ENCODE results near the gene EFCAB11.

The EFCAB11 gene

DNA sequence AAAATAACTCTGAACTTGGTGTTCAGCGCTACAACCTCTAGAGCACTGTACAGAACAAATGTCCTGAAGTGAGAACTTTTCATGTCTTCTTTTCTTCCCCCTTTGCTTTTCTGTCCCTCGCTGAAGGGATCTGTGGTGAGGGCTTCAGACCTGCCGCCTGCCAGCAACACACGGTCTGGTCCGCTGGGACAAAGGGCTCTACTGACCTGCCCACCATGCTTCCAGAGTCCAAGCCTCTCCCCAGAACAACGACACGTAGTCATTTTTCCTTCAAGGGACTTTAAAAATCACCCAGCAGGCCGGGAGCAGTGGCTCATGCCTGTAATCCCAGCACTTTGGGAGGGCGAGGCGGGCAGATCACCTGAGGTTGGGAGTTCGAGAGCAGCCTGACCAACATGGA is 140.4 kb downstream of the EFCAB11 start:
- Mint-ChIP-seq H3K27me3 (ENCODE audit: low read depth, poor library complexity) (peaks cover 4% of the 10 kb centered on the region), H3K4me3 (no peak overlapping the region), H3K4me1 (peaks cover 17% of the 10 kb centered on the region), H3K27ac (no peak overlapping the region), H3K9me3 (no peaks in the 10 kb centered on the region), H3K36me3 (ENCODE audit: low read depth) (peaks cover 4% of the 10 kb centered on the region)
- TF ChIP-seq, protein P1, sequence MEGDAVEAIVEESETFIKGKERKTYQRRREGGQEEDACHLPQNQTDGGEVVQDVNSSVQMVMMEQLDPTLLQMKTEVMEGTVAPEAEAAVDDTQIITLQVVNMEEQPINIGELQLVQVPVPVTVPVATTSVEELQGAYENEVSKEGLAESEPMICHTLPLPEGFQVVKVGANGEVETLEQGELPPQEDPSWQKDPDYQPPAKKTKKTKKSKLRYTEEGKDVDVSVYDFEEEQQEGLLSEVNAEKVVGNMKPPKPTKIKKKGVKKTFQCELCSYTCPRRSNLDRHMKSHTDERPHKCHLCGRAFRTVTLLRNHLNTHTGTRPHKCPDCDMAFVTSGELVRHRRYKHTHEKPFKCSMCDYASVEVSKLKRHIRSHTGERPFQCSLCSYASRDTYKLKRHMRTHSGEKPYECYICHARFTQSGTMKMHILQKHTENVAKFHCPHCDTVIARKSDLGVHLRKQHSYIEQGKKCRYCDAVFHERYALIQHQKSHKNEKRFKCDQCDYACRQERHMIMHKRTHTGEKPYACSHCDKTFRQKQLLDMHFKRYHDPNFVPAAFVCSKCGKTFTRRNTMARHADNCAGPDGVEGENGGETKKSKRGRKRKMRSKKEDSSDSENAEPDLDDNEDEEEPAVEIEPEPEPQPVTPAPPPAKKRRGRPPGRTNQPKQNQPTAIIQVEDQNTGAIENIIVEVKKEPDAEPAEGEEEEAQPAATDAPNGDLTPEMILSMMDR (IDR thresholded peaks at IDR 0.05): no peak
- no peak for DNase-seq

DNA sequence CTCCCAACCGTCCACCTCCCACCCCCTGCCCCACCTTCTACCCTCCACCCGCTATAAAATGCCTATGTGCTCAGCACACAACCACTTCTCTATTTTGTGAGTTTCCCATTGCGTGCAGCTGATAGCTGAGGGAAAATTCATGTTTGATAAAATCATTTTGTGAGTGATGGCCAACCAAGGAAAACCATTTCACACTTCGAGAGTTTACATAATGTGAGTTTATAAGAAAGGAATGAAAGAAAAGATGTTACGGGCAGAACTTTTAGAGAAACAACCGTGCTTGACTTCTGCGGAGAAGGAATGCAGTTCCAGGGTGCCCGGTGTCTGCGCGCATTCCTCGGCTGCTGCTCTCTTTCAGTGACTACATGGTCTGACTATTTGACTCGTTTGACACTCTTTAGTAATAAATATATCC is 140.9 kb downstream of the EFCAB11 start:
- H3K9me3 Mint-ChIP-seq: no peaks in the 10 kb centered on the region
- no peaks in the 10 kb centered on the region for H3K27me3 Mint-ChIP-seq (ENCODE audit: low read depth, poor library complexity)
- peak; percentile 22 for DNase-seq
- peaks cover 4% of the 10 kb centered on the region for H3K36me3 Mint-ChIP-seq (ENCODE audit: low read depth)
- TF ChIP-seq, protein P1 (IDR thresholded peaks at IDR 0.05): no peak
- H3K4me1 Mint-ChIP-seq: peaks cover 22% of the 10 kb centered on the region
- H3K27ac Mint-ChIP-seq: peak overlapping the region; percentile 79
- H3K4me3 Mint-ChIP-seq: peak overlapping the region; percentile 46

DNA sequence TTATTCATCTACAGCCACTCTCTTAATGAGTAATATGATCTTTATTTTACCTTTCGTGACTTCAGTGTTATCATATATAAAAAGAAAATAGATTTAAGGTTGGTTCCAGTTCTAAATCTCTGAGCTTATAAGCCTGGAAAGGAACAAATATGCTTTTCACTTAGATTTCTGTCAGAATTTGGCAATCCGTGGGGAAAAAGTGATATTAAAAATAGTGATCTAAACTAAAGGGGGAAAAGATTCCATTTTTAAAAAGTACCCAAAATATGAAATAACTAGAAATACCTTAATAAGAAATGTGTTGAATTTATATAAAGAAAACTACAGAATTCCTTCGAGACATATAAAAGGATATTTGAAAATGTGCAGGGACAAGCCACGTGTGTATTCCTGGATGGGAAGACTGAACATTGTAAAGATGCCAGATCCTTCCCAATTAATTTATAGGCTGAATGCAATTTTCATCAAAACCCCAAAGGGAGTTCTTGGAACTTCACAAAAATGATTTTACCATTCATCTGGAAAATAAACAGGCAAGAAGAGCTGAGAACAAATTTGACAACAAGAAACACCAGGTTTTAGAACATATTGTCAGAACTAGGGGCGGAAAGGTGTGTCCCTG is 142.5 kb downstream of the EFCAB11 start:
- no peak for DNase-seq
- Mint-ChIP-seq H3K4me3 (no peak overlapping the region), H3K36me3 (ENCODE audit: low read depth) (peaks cover 4% of the 10 kb centered on the region), H3K9me3 (no peaks in the 10 kb centered on the region), H3K27me3 (ENCODE audit: low read depth, poor library complexity) (no peaks in the 10 kb centered on the region), H3K4me1 (peaks cover 33% of the 10 kb centered on the region), H3K27ac (no peak overlapping the region)
- TF ChIP-seq, protein P1 (IDR thresholded peaks at IDR 0.05): no peak

DNA sequence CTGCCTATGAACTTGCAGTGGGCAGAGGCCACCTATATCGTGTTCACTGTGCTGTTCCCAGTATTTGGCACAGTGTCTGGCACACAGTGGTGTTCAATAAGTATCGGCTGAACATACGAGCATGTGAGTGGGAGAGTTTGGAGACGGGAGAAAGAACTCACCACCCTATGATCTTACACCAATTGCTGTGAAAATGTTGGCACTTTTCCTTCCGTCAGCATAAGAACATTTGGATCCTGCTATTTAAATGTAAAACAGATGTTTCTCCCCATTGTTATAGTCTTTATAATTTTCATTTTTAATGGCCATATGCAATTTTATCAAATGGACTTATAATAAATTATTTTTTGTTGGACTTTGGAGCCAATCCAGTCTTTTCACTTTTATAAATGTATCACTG is 144.4 kb downstream of the EFCAB11 start:
- no peaks in the 10 kb centered on the region for H3K9me3 Mint-ChIP-seq
- no peak overlapping the region for H3K27ac Mint-ChIP-seq
- H3K36me3 Mint-ChIP-seq (ENCODE audit: low read depth): peaks cover 4% of the 10 kb centered on the region
- H3K4me1 Mint-ChIP-seq: peaks cover 38% of the 10 kb centered on the region
- TF ChIP-seq, protein P1 (IDR thresholded peaks at IDR 0.05): no peak
- H3K4me3 Mint-ChIP-seq: no peak overlapping the region
- DNase-seq: no peak
- no peaks in the 10 kb centered on the region for H3K27me3 Mint-ChIP-seq (ENCODE audit: low read depth, poor library complexity)

DNA sequence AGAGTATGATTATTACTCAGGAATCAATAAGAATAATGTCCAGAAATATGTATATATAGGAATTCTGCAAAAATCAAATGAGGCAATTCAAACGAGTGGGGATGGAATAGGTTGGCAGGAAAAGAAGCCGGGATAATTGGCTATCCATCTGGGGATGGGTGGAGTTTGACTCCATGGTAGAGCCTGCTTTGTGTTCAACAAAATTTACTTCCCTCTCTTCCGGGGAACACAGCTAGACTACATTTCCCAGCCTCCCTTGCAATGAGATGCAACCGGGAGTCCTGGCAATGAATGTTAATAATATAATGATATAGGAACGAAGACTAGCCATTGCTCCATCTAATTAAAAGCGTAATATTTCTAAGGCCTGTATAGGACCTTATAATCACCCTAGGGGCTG is 146.6 kb downstream of the EFCAB11 start:
- Mint-ChIP-seq H3K4me3 (peak overlapping the region; percentile 37), H3K4me1 (peaks cover 24% of the 10 kb centered on the region), H3K9me3 (no peaks in the 10 kb centered on the region), H3K27me3 (ENCODE audit: low read depth, poor library complexity) (no peaks in the 10 kb centered on the region), H3K36me3 (ENCODE audit: low read depth) (peaks cover 4% of the 10 kb centered on the region), H3K27ac (no peak overlapping the region)
- TF ChIP-seq, protein P1 (IDR thresholded peaks at IDR 0.05): no peak
- DNase-seq: no peak

DNA sequence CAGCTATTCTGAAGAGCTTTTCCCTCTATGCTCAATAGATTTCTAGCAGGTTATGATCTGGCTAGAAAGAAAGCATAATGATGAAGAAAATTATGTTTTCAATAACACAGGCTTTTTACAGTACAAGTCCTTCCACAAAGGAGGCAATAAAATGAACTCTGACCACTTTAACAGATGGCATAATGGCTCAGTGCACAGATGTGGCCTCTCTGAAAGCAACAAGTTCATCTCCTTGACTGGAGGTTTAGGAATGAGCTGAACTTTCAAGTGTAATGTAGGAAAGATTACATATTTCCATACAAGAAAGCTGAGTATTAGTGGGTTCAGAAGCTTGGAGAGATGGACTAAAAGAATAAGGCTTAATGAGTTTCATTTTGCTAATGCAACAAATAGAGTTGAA is 147.4 kb downstream of the EFCAB11 start:
- Mint-ChIP-seq H3K27me3 (ENCODE audit: low read depth, poor library complexity) (no peaks in the 10 kb centered on the region), H3K9me3 (no peaks in the 10 kb centered on the region), H3K4me1 (peaks cover 24% of the 10 kb centered on the region), H3K4me3 (no peak overlapping the region), H3K27ac (no peak overlapping the region), H3K36me3 (ENCODE audit: low read depth) (peaks cover 4% of the 10 kb centered on the region)
- TF ChIP-seq, protein P1 (IDR thresholded peaks at IDR 0.05): no peak
- DNase-seq: no peak
